D341Med (cell line): ENCODE data around the gene ZNF282.
"Not testable (repeated sequence)": the region's sequence is repeated elsewhere in the genome, so short reads cannot be mapped to it uniquely, and the experiment has no call there.

Experiments
- DNase-seq: peaks from one replicate; pipeline ENCODE4 v3.0.0; 2012; ENCODE audit warnings: low spot score

ZNF282 gene

DNA sequence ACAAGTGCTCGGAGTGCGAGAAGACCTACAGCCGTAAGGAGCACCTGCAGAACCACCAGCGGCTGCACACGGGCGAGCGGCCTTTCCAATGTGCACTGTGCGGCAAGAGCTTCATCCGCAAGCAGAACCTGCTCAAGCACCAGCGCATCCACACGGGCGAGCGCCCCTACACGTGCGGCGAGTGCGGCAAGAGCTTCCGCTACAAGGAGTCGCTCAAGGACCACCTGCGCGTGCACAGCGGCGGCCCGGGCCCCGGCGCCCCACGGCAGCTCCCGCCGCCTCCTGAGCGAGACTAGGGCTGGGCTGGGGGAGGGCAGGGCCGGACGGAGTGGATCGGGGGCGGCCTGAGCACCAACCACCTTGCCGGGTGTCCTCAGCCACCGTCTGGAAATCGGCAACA lies 29.0 kb downstream of the ZNF282 start:
- no peak for DNase-seq

DNA sequence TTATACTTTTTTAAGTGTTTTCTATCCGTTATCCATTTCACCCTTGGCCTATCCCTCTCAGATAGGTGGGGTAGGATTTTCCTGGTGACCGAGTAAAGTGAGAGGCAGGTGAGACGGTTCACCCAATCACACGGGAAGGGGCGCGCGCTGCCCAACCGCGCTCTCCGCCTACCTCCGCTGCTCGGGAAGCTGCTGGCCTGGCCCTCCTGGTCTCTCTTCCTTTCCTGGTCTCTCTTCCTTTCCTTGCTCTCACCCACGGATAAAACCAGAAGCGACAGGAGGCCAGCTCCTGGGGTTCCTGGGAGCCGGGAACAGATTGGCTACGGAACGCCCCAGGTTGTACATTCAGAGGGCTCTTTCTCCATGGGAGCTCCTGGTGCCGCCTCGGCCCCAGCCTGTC lies 29.8 kb downstream of the ZNF282 start:
- DNase-seq: no peak

DNA sequence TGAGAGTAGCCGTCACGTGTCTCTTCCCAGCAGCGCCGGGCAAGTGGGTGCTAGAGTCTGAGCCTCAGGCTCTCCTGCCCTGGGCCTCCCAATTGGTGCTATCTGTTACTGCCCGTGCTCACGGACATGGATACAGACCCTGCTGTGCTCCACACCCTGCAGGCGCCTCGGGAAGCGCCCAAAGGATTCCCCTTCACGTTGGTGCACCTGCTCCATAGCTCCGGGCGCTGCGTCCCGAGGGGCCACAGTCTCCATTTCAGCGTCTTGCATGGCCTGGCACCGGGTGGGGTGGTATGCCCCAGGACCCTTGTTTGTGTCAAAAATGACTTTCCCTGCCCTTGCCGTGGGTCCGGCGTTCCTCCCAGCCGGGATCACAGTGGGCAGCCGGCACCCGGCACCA lies 30.3 kb downstream of the ZNF282 start:
- no peak for DNase-seq

DNA sequence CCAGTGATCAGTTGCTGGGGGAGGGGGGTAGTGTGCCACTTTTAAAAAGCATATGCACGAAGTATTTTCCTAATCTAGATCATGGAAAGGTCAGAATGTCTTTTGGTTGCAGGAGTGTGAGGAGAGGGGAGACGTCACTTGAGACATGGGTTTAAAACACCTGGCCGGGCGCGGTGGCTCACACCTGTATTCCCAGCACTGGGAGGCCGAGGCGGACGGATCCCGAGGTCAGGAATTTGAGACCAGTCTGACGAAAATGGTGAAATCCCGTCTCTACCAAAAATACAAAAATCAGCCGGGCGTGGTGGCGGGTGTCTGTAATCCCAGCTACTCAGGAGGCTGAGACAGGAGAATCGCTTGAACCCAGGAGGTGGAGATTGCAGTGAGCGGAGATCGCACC lies 31.0 kb downstream of the ZNF282 start:
- not testable (repeated sequence) for DNase-seq

DNA sequence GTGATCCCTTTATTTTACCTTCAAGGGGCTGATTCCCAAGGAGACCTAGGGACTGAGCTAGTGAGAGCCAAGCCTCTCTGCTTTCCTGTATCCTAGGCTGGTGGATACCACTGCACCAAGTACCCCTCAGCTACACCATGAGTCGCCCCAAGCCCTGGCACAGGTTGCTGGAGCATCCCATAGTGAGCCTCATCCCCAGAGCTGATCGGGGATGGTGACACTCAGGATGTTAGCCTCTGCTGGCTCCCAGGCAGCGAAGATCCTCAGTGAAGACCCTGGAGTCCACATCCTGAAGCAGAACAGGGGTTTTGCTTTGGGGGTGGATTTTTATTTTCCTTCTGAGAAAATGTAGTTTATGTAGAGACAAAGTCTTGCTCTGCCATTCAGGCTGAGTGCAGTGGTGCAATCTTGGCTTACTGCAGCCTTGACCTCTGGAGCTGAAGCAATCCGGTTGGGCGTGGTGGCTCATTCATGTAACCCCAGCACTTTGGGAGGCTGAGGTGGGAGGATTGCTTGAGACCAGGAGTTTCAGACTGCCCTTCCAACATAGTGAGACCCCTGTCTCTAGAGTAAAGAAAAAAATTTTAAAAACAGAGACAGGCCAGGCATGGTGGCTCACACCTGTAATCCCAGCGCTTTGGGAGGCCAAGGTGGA lies 31.6 kb downstream of the ZNF282 start:
- no peak for DNase-seq

DNA sequence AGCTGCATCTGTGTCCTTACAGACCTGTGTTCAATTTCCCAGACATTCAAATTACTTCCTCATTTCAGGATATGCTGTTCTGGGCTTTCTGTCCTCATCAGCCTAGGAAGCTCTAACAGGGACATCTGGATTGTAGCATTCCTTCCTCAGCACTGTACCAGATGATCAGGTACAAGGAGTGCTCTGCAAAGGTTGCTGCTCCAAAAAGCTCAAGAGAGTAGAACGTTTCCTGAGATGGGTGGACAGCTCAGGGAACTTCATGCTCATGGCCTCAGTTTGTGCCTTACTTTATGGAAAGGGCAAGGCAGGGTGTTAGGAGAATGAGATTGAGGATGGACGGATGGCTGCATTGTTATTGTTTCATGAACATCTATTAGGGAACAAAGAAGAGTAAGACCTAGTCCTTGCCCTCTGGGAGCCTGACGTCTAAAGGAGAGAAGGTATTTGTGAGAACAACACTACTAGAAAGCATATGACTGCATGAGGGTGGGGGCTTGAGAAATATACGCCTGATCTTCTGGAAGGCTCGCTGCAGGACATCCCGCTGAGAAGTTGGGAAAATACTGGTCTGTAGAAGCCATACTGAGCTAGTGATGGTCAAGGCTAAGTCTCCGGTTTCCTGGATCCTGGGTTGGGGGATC lies 33.6 kb downstream of the ZNF282 start:
- no peak for DNase-seq

DNA sequence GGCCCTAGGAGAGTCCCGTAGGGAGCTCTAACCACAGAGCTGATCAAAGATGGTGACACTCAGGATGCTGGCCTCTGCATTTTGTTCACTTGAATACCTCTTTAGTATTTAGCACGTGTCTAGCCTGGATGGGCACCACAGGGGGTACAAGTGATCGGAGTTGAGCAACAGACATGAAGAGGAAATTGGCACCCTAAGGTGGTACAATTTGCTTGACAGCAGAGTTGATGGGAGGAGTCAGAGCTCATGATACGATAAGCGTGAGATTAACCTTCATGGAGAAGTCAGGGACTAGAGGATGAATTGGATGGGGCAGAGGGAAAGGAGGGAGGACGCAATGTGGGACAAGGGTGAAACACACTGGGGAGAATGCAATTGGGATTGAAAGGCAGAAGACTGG lies 34.2 kb downstream of the ZNF282 start:
- no peak for DNase-seq

DNA sequence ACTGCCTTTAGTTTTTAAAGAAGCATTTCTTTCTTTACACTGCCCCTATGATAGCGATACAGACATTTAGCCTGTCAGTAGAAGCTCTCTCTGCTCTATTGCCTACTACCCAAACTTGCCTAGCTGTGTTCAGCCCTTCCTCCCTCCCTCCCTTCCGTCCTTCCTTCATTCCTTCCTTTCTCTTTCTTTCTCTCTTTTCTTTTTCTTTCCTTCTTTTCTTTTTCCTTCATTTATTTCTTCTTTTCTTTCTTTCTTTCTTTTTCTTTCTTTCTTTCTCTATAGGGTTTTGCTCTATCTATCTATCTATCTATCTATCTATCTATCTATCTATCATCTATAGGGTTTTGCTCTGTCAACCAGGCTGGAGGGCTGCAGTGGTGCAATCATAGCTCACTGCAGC lies 37.0 kb downstream of the ZNF282 start:
- DNase-seq: no peak

DNA sequence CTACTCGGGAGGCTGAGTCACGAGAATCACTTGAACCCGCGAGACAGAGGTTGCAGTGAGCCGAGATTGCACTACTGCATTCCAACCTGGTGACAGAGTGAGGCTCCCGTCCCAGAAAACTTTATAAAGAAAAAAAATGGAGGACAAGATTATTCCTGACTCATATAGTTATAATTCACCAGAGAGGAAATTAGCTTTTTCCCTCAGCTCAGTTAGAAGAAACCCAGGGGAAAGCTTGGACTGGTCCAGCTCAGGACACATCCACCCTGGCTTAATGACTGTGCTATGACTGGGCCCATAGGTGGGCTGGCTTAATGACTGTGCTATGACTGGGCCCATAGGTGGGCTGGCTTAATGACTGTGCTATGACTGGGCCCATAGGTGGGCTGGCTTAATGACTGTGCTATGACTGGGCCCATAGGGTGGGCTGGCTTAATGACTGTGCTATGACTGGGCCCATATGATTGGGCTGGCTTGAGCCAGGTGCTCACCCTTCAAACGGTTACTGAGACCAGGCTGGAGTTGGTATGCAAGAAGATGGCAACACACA lies 38.4 kb downstream of the ZNF282 start:
- not testable (repeated sequence) for DNase-seq

DNA sequence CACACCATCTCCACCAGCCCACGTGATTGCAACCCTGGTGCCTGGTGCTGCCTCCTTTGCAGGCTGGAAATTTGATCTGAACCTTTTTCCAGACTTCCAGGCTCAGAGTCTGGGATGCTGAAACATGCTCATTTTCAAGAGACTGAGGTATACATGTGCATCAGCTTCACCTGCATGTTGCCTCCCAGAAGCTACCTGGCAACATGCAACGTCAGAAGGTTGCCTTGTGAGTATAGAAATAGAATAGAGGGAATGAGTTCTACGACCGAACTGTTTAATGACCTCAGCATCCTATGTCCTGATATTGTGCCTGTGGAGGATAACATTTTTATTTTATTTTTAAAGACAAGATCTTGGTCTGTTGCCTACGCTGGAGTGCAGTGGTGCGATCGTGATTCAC lies 42.2 kb downstream of the ZNF282 start:
- no peak for DNase-seq

DNA sequence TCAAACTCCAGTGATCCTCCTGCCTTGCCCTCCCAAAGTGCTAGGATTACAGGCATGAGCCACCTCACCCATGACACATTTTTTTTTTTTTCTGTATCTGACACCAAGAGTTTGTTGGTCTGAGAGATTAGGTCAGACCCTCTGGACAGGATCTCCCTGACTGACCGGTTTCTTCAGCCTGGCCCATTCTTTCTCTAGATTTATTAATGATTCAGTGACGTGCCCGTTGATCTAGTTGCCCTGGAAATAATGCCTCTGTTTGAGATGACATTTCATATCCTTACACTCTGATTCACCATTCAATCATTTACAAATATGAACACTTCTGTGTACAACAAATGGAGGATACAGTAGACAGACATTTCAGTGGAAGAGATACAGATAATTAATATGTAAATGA lies 42.7 kb downstream of the ZNF282 start:
- DNase-seq: no peak

DNA sequence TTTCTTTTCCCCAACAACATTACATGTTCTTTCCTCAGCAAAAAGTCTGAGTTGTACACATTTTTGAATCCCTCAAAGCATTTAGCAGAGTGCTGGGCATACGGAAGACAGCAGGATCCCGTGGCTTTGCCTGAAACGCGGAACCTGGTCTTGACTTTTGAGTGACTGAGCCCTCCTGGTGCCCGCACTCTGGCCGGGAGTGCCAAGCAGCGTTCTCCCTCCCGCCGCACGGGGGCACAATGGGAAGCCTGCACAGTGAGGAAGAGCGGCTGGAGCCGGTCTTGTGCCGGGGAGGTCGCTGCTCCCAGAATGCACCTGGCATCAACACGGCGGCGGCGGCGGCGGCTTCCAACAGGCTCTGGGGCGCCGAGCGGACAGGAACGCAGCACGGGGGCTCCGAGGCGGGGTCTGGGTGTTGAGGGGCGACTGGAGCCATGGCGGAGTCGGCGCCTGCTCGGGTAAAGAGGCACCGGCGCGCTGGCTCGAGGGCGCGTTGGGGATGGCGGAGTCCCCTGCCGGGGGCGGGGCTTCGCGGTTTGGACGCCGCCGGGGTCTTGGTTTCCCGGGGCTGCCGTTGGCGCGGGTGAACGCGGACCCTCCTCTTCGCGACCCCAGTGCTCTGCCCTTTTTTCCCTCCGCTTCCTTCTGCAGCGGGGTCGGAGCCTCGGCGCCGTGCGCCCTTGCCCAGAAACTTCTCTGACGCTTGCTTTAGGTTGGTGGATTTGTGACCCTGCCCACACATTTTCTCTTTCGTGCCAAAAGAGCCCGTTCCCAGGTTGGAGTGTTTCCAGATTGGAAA lies 44.2 kb downstream of the ZNF282 start, which contains the start of gene ZNF212:
TSS of gene ZNF212 (plus strand) at position 307 of the 799 bp plus-strand sequence. CDS start at position 435, 128 bp downstream.
- DNase-seq: peak; percentile 98

DNA sequence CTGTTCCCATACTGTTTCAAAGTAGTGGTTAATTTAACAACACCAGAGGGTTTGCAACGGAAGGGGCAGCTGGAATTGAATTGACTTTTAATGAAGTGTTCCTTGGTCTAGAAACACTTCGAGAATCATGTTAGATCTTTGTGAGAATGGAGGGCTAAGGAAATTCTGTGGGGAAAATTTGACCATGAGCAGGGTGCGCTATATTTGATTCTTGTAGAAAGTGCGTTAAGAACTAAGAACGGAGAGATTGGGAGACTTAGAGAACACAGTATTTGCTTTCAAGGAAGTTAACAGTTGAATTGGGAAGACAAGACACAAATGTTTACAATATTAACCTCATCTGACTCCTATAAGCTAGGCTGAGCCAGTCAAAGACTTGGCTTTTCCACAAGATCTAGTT lies 45.3 kb downstream of the ZNF282 start:
- no peak for DNase-seq

DNA sequence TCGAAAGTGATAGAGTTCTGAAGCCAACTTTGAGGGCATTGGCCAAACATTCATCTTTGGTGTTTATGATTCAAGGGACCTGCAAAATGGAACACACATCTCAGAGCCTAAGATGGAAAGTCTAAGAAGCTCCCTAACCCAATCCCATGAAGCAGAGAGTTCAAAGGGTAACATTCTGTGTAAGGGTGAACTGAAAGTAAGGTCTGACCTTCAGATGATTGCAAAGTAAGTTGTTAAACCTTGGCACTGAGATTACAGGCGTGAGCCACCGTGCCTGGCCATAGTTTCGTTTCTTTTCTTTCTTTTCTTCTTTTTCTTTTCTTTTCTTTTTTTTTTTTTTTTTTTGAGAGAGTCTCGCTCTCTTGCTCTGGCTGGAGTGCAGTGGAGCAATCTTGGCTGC lies 46.4 kb downstream of the ZNF282 start:
- no peak for DNase-seq

DNA sequence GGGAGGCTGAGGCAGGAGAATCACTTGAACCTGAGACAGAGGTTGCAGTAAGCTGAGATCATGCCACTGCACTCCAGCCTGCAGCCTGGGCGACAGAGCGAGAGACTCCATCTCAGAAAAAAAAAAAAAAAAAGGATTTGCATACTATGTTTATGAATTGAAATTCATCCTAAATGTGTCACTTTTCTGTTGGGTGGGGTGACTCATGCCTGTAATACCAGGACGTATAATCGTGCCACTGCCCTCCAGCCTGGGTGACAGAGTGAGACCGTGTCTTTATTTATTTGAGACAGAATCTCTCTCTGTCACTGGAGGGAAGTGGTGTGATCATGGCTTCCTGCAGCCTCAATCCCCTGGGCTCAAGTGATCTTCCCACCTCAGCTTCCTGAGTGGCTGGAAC lies 49.9 kb downstream of the ZNF282 start:
- no peak for DNase-seq

DNA sequence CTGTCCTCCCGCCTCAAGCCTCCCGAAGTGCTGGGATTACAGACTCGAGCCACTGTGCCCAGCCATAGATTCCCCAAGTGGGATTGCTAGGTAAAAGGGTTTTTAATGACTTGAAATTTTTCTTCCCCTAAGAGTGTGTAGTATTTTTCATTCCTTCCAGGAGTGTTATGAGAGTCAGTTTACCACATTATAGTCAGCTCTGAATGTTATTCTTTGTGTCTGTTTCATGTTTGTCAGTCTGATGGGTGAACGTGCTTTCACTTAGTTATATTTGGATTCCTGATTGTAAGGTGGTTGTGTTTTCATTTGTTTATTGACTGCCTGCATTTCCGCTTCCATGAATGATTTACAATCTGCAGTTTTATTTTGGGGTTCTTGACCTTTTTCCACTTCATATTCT lies 50.4 kb downstream of the ZNF282 start:
- DNase-seq: no peak

DNA sequence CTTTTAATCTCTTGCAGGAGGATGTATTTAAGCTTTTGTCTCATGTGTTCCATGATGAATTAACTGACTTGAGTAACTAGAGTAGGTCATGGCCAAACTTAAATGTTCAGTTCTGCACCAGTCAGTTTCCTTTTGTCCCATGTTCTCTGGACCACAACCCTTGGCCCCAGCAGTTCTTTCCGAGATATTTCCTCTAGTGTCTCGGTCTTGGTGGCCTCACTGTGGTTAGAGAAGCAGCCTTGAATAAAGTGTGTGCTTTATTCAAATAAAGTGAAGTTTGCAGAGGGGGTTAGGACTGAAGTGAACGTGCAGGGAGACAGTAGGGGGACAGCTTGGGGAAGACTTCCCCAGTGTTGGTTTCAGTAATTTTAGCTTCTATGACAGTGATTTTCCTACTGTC lies 53.4 kb downstream of the ZNF282 start:
- DNase-seq: no peak

DNA sequence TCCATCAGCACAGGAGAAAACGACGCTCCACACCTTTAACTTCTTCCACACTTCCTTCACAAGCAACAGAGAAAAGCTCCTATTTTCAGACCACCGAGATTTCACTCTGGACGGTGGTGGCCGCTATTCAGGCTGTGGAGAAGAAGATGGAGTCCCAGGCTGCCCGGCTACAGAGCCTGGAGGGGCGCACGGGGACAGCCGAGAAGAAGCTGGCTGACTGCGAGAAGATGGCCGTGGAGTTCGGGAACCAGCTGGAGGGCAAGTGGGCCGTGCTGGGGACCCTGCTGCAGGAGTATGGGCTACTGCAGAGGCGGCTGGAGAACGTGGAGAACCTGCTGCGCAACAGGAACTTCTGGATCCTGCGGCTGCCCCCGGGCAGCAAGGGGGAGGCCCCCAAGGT lies 54.8 kb downstream of the ZNF282 start:
- not testable (repeated sequence) for DNase-seq

DNA sequence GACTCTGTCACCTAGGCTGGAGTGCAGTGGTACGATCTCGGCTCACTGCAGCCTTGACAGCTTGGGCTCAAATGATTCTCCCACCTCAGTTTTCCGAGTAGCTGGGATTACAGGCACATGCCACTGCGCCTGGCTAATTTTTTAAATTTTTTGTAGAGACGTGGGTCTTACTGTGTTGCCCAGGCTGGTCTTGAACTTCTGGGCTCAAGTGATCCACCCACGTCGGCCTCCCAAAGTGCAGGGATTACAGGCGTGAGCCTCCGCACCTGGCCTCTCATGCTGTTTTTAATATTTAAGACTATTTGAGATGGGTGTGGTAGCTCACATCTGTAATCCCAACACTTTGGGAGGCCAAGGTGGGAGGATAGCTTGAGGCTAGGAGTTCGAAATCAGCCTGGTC lies 56.2 kb downstream of the ZNF282 start:
- not testable (repeated sequence) for DNase-seq

DNA sequence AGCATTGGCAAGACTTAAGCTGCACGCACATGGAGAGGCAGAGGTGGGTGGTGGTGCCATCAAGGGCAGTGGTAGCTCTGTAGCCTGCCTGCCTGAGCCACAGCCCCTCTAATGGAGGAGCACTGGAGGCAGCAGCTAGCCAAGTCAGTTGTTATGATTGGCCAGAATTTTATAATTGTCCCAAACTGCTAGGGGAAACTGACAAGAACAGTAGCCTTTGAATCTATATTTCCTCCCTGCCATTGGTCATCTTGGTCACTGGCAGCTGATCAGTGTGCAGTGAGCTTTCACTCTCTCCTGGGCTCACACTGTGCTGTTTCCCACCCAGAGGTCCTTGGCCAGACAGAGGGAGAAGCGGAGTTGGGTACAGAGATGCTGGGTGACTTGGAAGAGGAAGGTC lies 57.0 kb downstream of the ZNF282 start:
- no peak for DNase-seq

DNA sequence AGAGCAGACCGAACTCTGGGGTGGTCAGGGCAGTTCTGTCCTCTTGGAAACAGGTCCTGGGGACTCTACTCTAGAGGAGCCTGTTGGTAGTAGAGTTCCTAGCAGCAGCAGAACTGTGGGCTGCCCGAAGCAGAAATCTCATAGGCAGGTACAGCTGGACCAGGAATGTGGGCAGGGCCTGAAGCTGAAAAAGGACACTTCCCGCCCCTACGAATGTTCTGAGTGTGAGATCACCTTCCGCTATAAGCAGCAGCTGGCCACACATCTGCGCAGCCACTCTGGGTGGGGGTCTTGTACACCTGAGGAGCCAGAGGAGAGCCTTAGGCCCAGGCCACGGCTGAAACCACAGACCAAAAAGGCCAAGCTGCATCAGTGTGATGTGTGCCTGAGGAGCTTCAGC lies 58.3 kb downstream of the ZNF282 start:
- DNase-seq: no peak

DNA sequence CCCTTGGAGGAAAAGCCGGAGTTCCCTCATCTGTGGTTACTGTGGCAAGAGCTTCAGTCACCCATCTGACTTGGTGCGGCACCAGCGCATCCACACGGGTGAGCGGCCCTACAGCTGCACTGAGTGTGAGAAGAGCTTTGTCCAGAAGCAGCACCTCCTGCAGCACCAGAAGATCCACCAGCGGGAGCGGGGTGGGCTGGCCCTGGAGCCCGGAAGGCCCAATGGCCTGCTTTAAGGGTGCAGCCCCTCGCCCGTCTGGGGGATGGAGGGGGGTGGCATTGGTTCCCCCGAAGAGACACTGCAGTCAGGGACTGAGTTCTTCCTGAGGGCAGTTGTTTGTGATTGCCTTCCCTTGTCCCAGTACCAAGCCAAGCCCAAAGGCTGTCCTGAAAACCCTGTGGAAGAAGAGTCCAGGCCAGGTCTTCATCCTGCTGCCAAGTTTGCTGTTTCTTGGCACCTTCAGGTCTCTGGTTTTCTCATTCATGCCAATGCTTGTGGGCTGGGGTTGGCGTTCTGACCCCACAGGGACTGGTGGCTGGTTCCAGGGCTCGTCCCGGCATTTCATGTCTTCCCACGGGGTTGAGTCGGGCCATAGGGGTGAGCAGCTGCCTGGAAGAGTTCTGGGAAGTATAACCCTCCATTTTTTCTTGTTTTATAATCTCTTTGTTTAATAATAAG lies 59.0 kb downstream of the ZNF282 start:
- no peak for DNase-seq
